Retina (tissue), 1 donor: ENCODE data around the gene ADGRD1.

Experiments
- DNase-seq: peaks from one replicate; pipeline ENCODE4 v3.0.0-alpha.2; 2016

Gene ADGRD1

DNA sequence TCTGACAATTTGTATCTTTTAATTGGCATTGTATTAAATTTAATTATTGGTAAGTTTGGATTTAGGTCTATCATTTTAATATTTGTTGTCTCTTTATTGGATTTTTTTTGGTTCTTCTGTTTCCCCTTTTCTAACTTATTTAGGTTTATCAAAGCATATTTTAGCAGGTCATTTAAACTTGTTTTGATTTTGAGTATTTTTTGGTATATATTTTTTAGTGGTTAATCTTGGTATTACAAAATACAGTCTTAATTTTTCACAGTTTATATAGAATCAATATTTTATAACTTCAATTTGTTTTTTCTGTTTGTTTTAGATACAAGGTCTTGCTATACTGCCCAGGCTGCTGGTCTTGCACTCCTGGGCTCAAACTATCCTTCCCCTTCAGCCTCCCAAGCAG lies 15.5 kb upstream of the ADGRD1 start:
- no peak for DNase-seq

DNA sequence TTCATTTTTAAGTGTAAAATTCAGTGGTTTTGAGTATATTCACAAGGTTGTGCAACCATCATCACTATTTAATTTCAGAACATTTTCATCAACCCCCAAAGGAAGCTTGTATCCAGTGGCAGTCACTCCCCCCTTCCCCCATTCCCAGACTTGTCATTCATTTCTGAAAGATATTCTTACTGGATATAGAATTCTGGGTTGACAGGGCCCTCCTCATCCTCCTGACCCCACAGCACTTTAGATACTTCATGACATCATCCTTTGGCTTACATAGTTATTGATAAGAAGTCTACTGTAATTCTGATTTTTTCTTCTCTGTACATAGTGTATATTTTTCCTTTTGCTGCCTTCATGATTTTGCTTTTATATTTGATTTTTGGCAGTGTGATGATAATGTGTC lies 8.8 kb upstream of the ADGRD1 start:
- DNase-seq, result no peak

DNA sequence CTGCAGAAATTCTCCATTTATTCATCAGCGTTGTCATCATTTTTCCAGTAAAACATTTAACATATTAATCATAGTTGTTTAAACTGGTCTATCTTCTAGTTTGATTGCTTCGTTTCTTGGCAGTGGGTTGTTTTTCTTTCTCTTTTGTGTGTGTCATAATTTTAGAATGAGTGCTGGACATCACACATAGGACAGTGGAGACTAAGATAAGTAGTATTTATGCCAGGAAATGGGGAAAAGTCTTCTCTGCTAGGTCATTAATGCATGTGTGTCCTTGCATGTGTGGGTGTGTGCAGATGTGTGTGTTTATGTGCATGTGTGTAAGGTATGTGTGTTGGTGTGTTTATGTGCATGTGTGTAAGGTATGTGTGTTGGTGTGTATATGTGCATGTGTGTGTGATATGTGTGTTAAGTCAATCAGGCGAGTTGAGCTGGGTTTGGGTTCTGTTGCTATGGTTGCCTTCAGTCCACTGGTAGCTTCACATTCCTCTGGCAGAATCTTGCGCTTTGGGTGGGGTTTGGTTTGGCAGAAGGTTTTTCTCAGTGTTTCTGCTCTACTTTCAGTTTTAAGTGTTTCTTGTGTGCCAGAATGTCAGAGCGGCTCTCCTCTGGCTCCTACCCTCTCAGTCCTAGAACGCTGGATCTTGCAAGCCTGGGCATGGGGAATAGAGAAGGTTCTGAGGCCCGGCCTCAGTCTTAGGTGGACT lies 7.8 kb upstream of the ADGRD1 start:
- DNase-seq, result no peak

DNA sequence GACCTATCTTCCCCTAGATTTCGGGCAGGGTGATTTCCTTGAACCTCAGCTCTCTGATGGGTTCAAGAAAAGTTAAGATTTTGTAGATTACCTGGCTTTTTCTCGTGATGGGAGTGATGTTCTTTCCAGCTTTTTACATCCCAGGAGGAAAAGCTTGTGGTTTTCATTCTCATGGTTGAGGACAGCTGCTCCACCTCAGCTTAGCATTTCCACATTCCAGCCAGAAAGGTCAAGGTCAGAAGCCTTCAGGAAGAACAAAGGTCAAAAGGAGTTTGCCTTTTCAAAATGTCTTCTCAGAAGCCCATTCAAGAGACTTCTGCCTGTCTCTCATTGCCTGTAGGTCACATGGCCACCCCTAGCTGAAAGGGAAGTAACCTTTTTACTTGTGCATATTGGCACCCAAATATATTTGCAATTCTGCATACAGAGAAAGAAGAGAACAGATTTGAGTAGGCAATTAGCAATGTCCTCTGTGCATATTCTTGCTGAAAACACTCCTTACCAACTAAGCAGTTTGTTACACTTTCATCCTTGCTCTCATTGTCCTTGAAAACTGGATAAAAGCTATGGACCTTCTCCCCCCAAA lies 6.6 kb upstream of the ADGRD1 start:
- no peak for DNase-seq

DNA sequence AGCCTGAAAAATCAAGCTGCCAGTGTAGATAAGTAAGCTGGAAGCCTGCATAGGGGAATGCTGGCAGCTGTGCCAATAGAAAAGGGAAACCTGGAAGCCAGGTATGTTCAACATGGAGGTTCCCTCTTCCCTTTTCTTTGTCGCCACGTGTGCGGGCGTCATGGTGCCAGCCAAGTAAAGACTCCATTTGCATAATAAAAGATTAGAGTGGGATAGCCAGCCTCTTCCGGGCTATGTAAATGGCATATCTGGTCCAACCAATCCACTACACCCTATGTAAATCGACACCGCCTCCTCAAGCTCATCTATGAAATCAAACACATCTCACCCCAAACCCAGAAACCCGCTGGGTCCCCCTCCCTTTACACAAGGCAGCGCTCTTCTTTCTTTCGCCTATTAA lies 5.6 kb upstream of the ADGRD1 start:
- DNase-seq, result no peak

DNA sequence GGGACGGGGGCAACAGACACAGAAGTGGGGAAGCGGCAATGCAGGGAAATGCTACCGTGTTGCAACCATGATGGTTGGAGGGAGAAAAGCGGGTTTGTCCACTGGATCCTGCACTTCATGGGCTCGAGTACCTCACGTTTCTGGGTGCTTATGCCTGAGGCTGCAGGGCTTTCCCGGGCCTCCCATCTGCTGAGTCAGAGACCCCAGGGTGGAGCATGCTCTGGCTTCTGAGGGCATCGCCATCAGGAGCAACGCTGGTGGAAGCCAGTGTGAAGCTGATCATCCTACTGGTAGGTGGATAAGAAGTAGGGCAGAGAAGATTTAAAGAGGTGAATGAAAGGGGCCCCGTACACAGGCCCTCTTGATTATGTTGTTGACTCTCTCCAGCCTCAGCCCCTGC lies 5.0 kb upstream of the ADGRD1 start:
- DNase-seq, result no peak

DNA sequence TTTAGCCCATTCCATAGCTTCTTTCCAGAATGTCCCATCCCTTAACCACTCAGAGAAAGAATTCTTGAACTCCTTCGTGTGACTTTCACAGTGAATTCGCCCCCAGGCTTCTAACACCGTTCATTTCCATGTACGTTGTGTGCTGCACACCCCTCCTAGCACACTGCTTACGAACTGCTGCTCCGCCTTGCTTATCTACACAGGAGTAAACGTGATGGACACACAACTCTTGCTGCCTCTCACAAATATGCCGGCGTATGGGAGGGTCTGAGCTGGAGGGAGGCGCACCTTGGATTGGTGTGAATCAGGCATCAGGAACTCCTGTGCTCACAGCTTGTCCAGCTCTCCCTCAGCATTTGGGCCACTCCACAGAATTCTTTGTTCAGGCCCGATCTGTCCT lies 3.9 kb upstream of the ADGRD1 start:
- DNase-seq, result no peak

DNA sequence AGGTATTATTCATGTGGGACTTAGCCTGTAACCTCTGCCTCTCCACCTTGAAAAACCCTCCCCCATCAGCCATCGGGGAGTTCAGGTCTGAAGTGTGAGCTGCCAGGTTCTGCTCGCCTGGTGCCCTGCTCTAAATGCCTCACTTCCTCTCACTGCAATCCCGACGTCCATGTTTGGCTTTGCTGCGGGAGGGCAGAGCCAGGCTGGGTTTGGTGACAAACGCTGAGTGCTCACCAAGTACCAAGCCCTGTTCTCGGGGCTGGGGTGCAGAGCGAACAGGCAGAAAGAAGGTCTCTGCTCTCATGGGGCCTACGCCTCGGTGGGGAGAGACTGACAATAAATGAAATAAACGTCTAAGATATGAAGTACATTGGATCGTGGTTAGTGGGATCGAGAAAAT lies 2.1 kb upstream of the ADGRD1 start:
- no peak for DNase-seq

DNA sequence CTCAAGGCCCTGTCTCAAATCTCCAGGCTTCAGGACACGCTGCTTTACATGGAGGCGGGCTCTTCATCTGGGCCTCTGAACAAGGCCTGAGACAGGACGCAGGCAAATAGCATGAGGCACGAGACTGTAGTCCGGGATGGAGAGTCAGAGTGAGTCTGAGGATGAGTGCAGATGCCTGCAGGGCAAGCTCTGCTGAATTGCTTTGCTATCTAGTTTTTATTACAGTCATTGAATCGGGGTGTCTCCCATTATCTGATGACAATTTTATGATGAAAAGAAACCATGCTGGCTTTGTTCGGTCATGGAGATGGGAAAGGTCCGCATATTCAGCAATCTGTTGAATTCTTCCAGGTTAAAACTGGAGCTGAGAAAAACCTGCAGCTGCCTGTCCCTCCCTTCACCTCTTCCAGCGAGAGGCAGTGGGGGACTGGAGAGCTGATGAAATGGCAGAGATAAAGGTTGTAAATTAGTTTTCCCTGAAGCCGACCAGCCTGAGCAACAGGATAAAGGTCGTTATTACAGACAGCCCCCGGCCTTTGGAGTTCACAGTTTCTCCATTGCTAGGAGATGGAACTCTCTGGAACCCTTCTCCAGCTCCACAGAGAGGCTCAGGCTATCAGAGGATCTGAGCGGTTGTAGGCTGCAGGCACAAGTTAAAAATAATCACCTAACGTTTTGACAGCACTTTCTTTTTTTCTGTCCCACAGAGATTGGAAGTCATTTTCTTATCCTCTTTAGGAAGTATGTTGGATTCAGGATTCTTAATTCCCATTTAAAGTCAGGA lies 1.3 kb upstream of the ADGRD1 start:
- no peak for DNase-seq

DNA sequence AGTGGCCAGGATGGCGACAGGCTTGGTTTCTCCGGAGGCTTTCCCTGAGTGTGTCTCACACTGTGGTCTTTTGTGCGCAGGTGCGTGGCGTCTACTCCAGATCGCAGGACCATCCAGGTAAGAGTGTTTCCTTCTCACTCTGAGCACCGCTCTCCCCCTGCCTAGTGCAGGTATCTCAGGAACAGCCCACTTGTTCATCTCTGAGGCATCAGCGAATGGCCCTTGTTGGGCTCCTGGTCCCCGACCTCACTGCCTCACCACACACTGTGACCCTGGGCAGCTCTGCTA lies 781 bp downstream of the ADGRD1 start:
- no peak for DNase-seq

DNA sequence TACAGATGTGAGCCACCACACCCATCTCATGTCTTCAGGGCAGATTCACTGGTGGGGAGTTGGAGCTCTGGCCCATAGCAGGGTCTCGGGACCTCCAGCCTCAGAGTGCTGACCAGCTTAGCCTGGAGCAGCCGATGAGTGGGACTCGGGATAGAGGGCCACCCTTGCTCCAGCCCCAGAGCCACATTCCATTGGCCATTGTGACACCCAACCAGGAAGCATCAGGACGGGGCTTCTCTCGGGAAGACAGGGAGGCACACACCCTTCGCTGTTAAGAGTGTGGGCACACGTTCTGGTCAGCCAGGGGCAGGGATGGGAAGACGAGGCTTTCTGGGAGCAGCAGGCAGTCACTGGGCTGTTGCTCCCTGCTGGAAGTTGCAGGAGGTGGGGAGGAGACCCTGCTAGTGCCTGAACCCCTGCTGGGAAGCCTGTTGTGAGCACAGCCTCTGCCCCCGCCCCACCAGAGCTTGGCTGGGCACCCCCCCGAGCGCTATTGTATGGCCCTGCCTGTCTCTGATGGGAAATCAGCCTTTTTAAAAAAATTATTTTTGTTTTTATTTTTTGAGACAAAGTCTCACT lies 1.6 kb downstream of the ADGRD1 start:
- no peak for DNase-seq

DNA sequence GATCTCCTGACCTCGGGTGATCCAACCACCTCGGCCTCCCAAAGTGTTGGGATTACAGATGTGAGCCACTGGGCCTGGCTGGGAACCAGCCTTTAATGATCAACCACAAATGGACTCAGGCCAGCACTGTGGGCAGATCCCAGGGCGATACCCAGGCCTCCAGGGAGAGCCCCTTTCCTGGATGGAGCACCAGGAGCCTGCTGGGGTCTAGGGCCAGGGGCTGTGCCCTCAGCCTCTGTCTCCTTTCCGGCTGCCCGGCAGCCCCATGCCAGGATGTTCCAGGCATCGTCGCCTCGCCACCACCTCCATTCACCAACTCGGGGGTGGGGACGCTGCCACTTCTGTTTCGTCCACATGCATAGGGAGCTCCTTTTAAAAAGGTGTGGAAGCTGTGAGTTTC lies 2.3 kb downstream of the ADGRD1 start:
- DNase-seq, result no peak

DNA sequence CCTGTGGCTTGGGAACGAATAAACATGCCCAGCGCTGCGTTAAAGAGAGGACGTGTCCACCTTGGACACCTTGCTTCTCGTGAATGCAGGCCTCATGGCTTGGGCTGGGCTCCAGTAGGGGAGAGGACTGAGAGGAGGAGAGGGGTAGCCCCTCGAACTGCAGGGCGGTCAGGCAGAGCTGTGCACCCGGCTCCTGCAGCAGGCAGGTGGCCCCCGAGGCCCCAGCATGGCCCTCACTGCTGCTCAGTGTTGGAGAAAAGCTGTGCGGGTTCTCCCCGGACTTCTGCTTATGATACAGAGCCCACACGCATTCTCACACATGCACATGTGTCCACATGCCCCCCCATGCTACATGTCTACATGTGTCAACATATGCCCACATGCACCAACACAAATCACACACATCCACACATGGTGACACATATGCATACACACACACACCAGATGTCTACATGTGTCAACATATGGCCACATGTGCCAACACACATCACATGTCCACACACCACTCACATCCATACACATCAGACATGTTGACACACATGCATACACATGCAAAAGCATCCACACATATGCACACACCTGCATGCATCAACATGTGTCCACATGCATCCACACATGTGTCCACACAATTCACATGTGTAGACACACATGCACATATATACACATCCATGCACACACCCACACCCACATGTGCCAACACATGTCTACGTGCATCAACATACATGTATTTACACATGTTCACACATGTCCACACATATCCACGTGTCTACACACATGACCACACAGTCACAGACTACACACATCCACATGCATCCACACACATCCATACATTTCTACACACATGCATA lies 3.0 kb downstream of the ADGRD1 start:
- DNase-seq, result no peak

DNA sequence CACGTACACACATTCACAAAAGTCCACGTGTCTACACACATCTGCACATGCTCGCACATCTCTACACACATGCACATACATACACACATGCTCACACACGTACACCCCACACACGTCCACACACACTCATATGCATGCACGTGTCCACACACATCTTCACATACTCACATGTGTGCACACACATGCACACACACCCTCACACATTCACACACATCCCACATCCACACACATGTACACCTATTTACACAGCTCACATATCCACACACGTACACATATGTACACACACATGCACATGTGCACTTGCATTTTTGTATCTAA lies 3.6 kb downstream of the ADGRD1 start:
- no peak for DNase-seq

DNA sequence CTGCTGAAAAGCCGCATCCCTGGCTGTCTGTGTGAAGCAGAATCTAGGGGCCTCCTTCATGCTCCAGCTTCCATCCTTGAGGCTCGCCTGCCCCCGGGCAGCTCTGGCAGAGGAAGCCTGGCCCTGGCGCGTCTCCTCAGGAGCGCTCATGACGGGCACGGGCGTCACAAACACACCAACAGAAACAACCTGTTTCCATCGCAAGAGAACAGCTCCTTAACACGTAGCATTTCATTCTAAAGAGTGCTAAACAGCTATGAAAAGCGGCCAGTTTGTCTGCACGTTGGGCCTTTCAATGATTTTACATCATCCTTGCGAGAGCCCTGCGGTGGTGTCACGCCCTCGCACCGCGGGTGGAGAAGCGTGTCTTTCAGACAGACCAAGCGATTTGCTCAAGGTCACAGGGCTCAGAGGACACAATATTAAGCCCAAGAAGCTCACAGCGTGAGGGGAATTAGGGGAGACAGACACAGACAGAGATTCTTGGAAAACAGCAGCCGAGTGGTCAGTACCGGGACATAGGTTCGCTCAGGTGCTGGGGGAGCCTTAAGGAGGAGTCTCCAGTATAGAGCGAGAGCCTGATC lies 4.9 kb downstream of the ADGRD1 start:
- peak; percentile 64 for DNase-seq

DNA sequence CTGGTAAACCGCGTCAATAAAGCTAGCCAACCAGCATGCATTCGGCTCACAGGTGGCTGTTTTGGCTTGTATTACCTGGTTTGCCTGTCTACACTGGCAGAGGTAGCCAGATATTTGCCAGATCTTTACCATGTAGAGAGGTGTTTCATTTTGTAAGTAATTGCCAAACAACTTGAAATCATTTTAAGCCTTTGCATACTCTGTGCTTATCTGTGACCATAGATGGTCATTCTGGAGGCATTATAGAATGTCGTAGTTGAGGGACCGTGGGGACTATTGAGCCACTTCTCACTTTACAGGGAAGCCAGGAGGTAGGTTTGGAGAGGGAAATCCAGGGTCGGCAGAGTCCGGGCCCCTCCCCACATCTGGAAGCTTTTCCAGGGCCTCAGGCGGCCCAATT lies 5.9 kb downstream of the ADGRD1 start:
- no peak for DNase-seq

DNA sequence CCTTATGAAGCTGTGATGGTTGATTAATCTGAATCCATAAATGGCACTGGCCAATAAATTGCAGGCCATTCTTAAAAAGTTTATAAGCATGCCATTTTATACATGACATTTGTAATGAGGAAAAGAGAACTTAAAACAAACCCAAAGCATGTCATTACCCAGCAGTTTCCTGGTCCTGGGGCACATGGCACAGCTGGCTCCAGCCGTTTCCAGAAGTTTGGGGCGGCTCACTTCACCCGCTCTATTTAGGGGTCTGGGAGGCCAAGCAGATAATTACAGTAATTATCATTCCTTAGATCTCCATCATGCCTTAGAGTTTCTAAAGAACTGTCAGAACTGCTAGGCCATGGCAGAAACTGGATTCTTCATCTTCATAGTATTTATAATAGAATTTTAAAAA lies 6.4 kb downstream of the ADGRD1 start:
- DNase-seq, result peak; percentile 39

DNA sequence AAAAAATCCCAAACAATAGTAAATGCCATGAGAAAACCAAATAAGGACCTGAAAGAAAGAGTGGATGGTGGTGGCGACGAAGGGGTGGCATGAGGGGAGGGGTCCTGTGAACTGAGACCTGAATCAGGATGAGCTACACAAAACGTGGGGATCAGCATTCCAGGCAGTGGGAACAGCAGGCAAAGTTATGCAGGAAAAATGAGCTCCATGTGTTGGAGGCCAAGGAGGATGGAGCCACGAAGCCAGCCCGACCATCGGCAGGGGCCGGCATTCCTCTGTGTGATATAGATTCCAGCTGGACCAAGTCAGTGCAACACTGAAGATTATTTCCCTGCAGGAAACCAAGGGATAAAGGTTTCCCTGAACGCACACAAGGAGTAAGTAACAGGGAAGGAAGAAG lies 7.1 kb downstream of the ADGRD1 start:
- DNase-seq, result no peak

DNA sequence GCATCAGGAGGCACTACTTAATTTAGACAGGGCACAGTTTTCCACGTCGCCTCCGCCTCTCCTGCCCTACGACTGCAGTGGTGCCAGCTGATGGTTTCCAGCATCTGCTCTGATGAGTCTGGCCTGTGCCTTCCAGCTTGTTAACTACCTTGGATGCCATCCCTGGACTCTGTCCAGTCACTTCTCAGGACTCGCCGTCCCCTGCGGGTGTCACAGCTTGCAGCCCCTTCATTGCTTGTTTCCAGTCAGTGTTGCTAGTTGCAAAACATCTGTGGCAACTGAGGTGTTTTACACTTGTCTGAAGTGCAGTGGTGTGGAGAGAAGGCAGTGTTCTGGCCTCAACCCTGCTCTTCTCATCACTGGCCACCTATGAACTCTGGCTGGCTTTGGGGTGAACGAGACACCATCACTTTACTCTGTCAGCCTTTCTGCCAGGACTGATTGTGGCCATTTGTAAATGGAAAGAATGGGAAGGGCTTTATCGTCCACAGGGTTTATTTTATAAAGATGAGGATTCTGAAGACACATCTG lies 8.3 kb downstream of the ADGRD1 start:
- DNase-seq, result no peak

DNA sequence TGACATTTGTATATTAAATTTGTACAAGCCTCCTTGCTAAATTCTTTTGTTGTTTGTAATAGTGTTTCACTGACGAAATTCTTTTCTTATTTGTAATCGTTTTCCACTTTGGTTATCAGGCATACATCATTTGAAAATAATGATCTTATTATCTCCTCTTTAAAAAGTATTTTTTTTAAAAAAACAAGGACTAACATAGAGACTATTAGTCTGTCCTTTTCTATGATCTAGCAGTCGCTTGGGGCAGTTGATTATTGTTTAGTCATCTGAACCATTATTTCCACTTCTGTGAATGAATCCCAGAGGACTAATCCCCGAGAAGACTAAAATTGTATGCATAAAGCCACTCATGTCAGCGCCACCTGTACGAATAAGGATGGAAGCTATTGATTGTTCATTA lies 11.5 kb downstream of the ADGRD1 start:
- DNase-seq, result no peak

DNA sequence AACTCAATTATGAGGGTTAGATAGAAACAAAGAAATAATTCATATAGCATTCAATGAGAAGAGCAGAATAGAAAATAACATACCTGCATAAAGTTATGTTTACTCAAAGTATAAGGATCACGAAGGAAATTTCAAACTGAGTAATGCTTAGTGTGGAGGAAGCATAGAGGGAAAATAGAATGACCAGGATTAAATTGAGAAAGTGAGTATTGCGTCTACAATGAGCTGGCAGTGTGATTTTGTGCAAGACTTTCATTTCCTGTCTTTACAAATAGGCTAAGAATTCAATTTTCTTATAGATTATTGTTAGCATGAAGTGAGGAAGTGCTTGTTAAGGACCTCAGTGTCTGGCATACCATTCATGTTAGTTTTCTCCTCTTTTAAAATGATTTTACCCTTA lies 12.0 kb downstream of the ADGRD1 start:
- no peak for DNase-seq

DNA sequence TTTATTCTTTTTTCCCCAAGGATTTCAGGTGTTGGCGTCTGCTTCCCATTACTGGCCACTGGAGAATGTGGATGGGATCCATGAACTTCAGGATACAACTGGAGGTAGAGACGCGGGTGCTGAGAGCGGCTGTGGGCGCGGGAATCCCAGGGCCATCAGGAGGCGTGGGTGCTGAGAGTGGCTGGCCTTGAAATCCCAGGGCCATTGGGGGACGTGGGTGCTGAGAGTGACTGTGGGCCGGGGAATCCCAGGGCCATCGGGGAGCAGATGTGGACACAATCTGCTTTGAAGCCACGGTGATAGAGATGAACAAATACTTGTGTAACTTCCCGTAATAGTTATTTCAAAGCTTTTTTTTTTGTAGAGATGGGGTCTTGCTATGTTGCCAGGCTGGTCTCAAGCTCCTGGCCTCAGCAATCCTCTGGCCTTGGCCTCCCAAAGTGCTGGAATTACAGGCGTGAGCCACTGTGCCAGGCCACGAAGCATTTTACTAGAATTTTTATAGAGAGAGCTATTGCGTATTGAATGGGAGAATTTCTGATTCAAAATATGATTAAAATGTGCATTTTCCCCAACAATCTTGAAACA lies 12.8 kb downstream of the ADGRD1 start:
- DNase-seq, result no peak
